Mesothelial cell of epicardium (in vitro differentiated cells): ENCODE results near the gene LRRC38. TPM values are rescaled to one million over a fixed set of nuclear protein-coding genes. Genes with fewer than 3 reads are reported as not detected.

Experiments used
- DNase-seq, 2 experiments: peaks; one replicate each; pipeline ENCODE4 v3.0.0; 2021; ENCODE audit warnings: low spot score in 2 of 2; ENCODE audit not compliant: unreplicated experiment in 2 of 2
- H3K27ac Mint-ChIP-seq: 2 replicates; pipeline ENCODE4 v1.8.0; 2021; ENCODE audit warnings: mixed read lengths
- H3K27me3 Mint-ChIP-seq: 2 replicates; pipeline ENCODE4 v1.8.0; 2021; ENCODE audit warnings: low read depth, mixed read lengths
- H3K36me3 Mint-ChIP-seq: 2 replicates; pipeline ENCODE4 v1.8.0; 2021; ENCODE audit warnings: mixed read lengths
- H3K4me1 Mint-ChIP-seq: 2 replicates; pipeline ENCODE4 v1.8.0; 2021; ENCODE audit warnings: mixed read lengths
- H3K4me3 Mint-ChIP-seq: 2 replicates; pipeline ENCODE4 v1.8.0; 2021; ENCODE audit warnings: mild to moderate bottlenecking, moderate library complexity, mixed read lengths
- H3K9me3 Mint-ChIP-seq: 2 replicates; pipeline ENCODE4 v1.8.0; 2021; ENCODE audit warnings: mixed read lengths
- total RNA-seq: library from RNA; stranded (reverse); gene quantifications from 3 replicates; pipeline ENCODE4 v1.2.1, GENCODE V29; 2021
- TF ChIP-seq, protein P1 (sequence below): fragments of 200-600 bp; sonication (generic); IDR thresholded peaks from one replicate; pipeline ENCODE4 v1.5.0; 2021; ENCODE audit warnings: antibody characterized with exemption; ENCODE audit not compliant: unreplicated experiment

Gene LRRC38
- total RNA-seq, 1 donor from 2014 or later: not detected

DNA sequence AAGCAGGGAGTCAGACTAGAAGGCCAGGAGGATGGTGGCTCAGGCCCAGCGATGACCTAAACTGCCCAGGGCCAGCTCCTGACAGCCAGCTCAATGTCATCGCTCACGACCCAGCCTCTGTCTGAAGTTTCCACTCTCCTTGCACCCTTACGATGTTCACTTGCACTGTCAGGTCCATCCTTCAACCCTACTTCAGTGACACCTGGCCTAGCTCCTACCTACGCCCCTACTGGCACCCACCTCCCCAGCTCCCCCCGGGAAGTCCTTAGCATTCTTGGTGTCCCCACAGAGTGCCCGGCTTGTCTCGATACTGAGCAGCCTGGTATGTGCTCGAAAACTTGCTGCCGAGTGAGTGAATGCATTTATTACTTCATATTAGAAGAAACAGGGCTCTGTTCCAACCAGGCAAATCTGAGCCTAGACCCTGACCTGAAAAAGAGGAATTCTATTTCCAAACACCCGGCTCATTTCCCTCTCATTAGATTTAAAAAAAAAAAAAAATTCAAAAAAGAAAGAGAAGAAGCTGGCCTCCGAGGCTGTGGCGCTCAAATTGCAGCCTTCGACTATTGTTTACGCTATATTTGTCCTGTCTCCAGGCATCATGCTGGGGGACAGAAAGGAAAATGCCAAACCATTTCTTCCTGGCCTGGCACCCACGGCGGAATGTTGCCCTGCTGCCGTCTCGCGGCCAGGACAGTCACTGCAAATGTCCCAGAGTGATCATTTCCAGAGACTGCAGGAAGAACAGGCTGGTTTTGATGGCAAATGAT lies 29.8 kb upstream of the LRRC38 start:
- peak overlapping the region; percentile 47 for H3K27ac Mint-ChIP-seq
- no peaks in the 10 kb centered on the region for H3K36me3 Mint-ChIP-seq
- H3K4me1 Mint-ChIP-seq: peaks cover 1% of the 10 kb centered on the region
- TF ChIP-seq, protein P1, sequence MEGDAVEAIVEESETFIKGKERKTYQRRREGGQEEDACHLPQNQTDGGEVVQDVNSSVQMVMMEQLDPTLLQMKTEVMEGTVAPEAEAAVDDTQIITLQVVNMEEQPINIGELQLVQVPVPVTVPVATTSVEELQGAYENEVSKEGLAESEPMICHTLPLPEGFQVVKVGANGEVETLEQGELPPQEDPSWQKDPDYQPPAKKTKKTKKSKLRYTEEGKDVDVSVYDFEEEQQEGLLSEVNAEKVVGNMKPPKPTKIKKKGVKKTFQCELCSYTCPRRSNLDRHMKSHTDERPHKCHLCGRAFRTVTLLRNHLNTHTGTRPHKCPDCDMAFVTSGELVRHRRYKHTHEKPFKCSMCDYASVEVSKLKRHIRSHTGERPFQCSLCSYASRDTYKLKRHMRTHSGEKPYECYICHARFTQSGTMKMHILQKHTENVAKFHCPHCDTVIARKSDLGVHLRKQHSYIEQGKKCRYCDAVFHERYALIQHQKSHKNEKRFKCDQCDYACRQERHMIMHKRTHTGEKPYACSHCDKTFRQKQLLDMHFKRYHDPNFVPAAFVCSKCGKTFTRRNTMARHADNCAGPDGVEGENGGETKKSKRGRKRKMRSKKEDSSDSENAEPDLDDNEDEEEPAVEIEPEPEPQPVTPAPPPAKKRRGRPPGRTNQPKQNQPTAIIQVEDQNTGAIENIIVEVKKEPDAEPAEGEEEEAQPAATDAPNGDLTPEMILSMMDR: no peak
- H3K9me3 Mint-ChIP-seq: no peaks in the 10 kb centered on the region
- no peak overlapping the region for H3K4me3 Mint-ChIP-seq
- H3K27me3 Mint-ChIP-seq: peaks cover 21% of the 10 kb centered on the region
- DNase-seq: no peak

GRCh38 chr1:13541435-13542215 lies 27.8 kb upstream of the LRRC38 start:
- H3K4me3 Mint-ChIP-seq: no peak overlapping the region

DNA sequence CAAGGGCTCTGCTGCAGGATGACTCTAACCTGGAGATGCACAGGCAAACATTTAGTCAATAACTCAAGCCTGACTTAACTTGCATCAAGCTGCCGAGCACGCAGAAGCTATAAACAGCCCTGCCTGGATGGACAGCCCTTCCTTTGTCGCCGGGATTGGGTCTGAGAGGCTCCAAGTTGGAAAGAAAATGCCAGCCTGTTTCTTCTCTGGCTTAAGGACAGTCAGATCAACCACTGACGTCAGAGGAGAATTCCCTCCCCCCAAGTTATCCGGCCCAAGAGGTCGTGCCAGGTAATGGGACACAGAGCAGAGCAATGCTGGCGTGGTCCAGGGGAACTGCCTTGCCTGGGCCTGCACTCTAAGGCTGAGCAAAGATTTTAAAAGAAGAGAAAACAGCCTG lies 27.1 kb upstream of the LRRC38 start:
- H3K4me3 Mint-ChIP-seq: no peak overlapping the region
- H3K27me3 Mint-ChIP-seq: peaks cover 9% of the 10 kb centered on the region
- TF ChIP-seq, protein P1: no peak

More at GRCh38 chr1:13541435-13542215, 27.8 kb upstream of the LRRC38 start:
- Mint-ChIP-seq H3K27me3 (peaks cover 12% of the 10 kb centered on the region), H3K27ac (no peak overlapping the region), H3K9me3 (no peaks in the 10 kb centered on the region), H3K36me3 (no peaks in the 10 kb centered on the region), H3K4me1 (peaks cover 1% of the 10 kb centered on the region)
- no peak for DNase-seq
- TF ChIP-seq, protein P1: no peak

DNA sequence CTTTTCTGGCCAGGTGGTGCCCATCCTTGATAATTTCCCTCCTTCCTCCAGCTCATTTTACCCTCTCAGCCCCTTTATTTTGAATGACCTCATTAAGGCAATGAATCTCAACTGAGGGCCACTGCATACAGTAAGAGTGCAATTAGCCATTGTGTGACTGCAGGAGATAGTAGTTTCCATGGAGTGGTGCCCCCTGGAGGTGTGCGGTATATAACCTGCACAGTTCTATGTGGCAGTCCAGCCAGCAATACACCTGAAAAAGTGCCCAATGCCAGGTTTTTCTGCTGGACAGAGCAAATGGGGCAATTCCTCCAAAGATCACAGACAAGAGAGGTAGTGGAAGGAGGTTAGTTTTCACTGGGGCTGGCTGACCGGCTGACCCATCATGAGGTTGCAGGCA lies 25.9 kb upstream of the LRRC38 start:
- TF ChIP-seq, protein P1: no peak
- Mint-ChIP-seq H3K4me1 (peaks cover 1% of the 10 kb centered on the region), H3K27ac (no peak overlapping the region), H3K9me3 (no peaks in the 10 kb centered on the region), H3K4me3 (no peak overlapping the region), H3K36me3 (no peaks in the 10 kb centered on the region), H3K27me3 (peaks cover 8% of the 10 kb centered on the region)
- no peak for DNase-seq

More for the DNA sequence above, 27.1 kb upstream of the LRRC38 start:
- no peak for DNase-seq
- H3K36me3 Mint-ChIP-seq: no peaks in the 10 kb centered on the region
- no peak overlapping the region for H3K27ac Mint-ChIP-seq
- peaks cover 1% of the 10 kb centered on the region for H3K4me1 Mint-ChIP-seq
- H3K9me3 Mint-ChIP-seq: no peaks in the 10 kb centered on the region

GRCh38 chr1:13538832-13539231 lies 25.0 kb upstream of the LRRC38 start:
- no peak for DNase-seq
- H3K27ac Mint-ChIP-seq: no peak overlapping the region
- no peaks in the 10 kb centered on the region for H3K36me3 Mint-ChIP-seq
- no peak overlapping the region for H3K4me3 Mint-ChIP-seq
- no peaks in the 10 kb centered on the region for H3K9me3 Mint-ChIP-seq
- H3K27me3 Mint-ChIP-seq: peaks cover 8% of the 10 kb centered on the region
- TF ChIP-seq, protein P1: no peak
- peaks cover under 1% of the 10 kb centered on the region for H3K4me1 Mint-ChIP-seq
